Naive B cell (primary cell): ENCODE data around the gene DNAJC7. TPM values are rescaled to one million over a fixed set of nuclear protein-coding genes. Genes with fewer than 3 reads are reported as not detected.

ENCODE experiments used
- ATAC-seq, 2 donors: fragments of 150-1000 bp; cut with Tn5 transposase; 2 replicates each; pipeline ENCODE4 v1.10.0; 2021; ENCODE audit warnings: low read depth in 2 of 2, mild to moderate bottlenecking in 2 of 2, moderate library complexity in 2 of 2
- DNase-seq: peaks from one replicate; pipeline ENCODE4 v3.0.0; 2022
- H3K27ac Mint-ChIP-seq, 6 donors: one replicate each; pipeline ENCODE4 v1.8.0; 2020 to 2022; ENCODE audit warnings: mild to moderate bottlenecking in 6 of 6, mixed read lengths in 6 of 6, moderate library complexity in 5 of 6, inconsistent platforms in 2 of 6
- H3K27me3 Mint-ChIP-seq, 3 donors: one replicate each; pipeline ENCODE4 v1.8.0; 2021 to 2022; ENCODE audit warnings: mixed read lengths in 3 of 3, mild to moderate bottlenecking in 1 of 3
- H3K36me3 Mint-ChIP-seq, 2 donors: one replicate each; pipeline ENCODE4 v1.8.0; 2020 to 2022; ENCODE audit warnings: mixed read lengths in 2 of 2, inconsistent platforms in 1 of 2, mild to moderate bottlenecking in 1 of 2
- H3K4me1 Mint-ChIP-seq, 3 donors: one replicate each; pipeline ENCODE4 v1.8.0; 2020 to 2022; ENCODE audit warnings: mixed read lengths in 3 of 3, inconsistent platforms in 1 of 3, mild to moderate bottlenecking in 1 of 3, moderate library complexity in 1 of 3
- H3K4me3 Mint-ChIP-seq, 8 donors: one replicate each; pipeline ENCODE4 v1.8.0; 2020 to 2022; ENCODE audit warnings: mild to moderate bottlenecking in 8 of 8, mixed read lengths in 8 of 8, moderate library complexity in 8 of 8, inconsistent platforms in 2 of 8
- H3K9me3 Mint-ChIP-seq, 7 donors: one replicate each; pipeline ENCODE4 v1.8.0; 2020 to 2022; ENCODE audit warnings: mixed read lengths in 7 of 7, mild to moderate bottlenecking in 5 of 7, inconsistent platforms in 2 of 7, moderate library complexity in 1 of 7
- polyA plus RNA-seq, 6 donors: library from polyadenylated mRNA; unstranded; fragments of 300-500 nt; fragmentation: Illumina TruSeq; gene quantifications; one replicate each; pipeline ENCODE4 v1.2.3, GENCODE V29; 2021; ENCODE audit warnings: low read depth in 6 of 6

The DNAJC7 gene
- 10 to 100 TPM; 33.4 to 98.0 (median 77.4) TPM for polyA plus RNA-seq

GRCh38 chr17:42016941-42017865 is at the start of gene DNAJC7:
TSS of gene DNAJC7 (minus strand) at chr17:42017439. CDS start at chr17:42017416, 23 bp downstream.
- DNase-seq (peak; percentile 88), ATAC-seq (peak; percentile 87 to 89)
- Mint-ChIP-seq H3K27me3 (no peaks in the 10 kb centered on the region), H3K4me1 (peaks cover 48 to 87% (median 66%) of the 10 kb centered on the region in 3 donors), H3K9me3 (peaks cover 0 to 1% (median 0%) of the 10 kb centered on the region in 7 donors), H3K4me3 (peak within 1 kb of the TSS; percentile 92 to 100 (median 98)), H3K27ac (peak within 1 kb of the TSS; percentile 97 to 100 (median 99)), H3K36me3 (peaks cover 0 to 12% of the 10 kb centered on the region in 2 donors)

GRCh38 chr17:42065201-42065600 is 48.0 kb upstream of the DNAJC7 start:
- Mint-ChIP-seq H3K27me3 (peaks cover 0 to 15% (median 1%) of the 10 kb centered on the region in 3 donors), H3K4me3 (no peak overlapping the region), H3K36me3 (no peaks in the 10 kb centered on the region), H3K9me3 (no peaks in the 10 kb centered on the region), H3K27ac (peak overlapping the region in 2 of 6 donors; percentile 12 to 77), H3K4me1 (peaks cover 14 to 29% (median 19%) of the 10 kb centered on the region in 3 donors)
- no peak for DNase-seq
- ATAC-seq, result no peak

GRCh38 chr17:42062681-42063080 is 45.4 kb upstream of the DNAJC7 start:
- Mint-ChIP-seq H3K9me3 (no peaks in the 10 kb centered on the region), H3K4me3 (peak overlapping the region in 2 of 8 donors; percentile 44 to 56), H3K36me3 (no peaks in the 10 kb centered on the region), H3K4me1 (peaks cover 14 to 29% (median 19%) of the 10 kb centered on the region in 3 donors), H3K27me3 (peaks cover 0 to 5% (median 4%) of the 10 kb centered on the region in 3 donors), H3K27ac (peak overlapping the region in 2 of 6 donors; percentile 44 to 56)
- ATAC-seq (no peak), DNase-seq (no peak)

- Mint-ChIP-seq H3K27ac (peak overlapping the region in 2 of 6 donors; percentile 44 to 69), H3K36me3 (no peaks in the 10 kb centered on the region), H3K9me3 (peaks cover 0 to 1% (median 0%) of the 10 kb centered on the region in 7 donors), H3K4me3 (peak overlapping the region in 1 of 8 donors; percentile 44), H3K27me3 (peaks cover 0 to 5% (median 4%) of the 10 kb centered on the region in 3 donors), H3K4me1 (peaks cover 11 to 25% (median 14%) of the 10 kb centered on the region in 3 donors)
- ATAC-seq, result no peak
- DNase-seq, result no peak
These were observed 44.6 kb upstream of the DNAJC7 start for GRCh38 chr17:42061646-42062487.

- DNase-seq (no peak), ATAC-seq (no peak)
- peaks cover 11 to 24% (median 14%) of the 10 kb centered on the region in 3 donors for H3K4me1 Mint-ChIP-seq
- H3K27ac Mint-ChIP-seq, result peak overlapping the region in 1 of 6 donors; percentile 80
- peaks cover 4 to 8% (median 4%) of the 10 kb centered on the region in 3 donors for H3K27me3 Mint-ChIP-seq
- no peaks in the 10 kb centered on the region for H3K36me3 Mint-ChIP-seq
- H3K4me3 Mint-ChIP-seq, result no peak overlapping the region
- H3K9me3 Mint-ChIP-seq, result peaks cover 0 to 8% (median 0%) of the 10 kb centered on the region in 7 donors
These were observed 43.0 kb upstream of the DNAJC7 start for GRCh38 chr17:42060231-42060630.

- H3K36me3 Mint-ChIP-seq, result no peaks in the 10 kb centered on the region
- peaks cover 0 to 8% (median 0%) of the 10 kb centered on the region in 7 donors for H3K9me3 Mint-ChIP-seq
- no peak overlapping the region for H3K27ac Mint-ChIP-seq
- ATAC-seq (no peak), DNase-seq (no peak)
- H3K27me3 Mint-ChIP-seq, result peaks cover 4 to 12% (median 8%) of the 10 kb centered on the region in 3 donors
- no peak overlapping the region for H3K4me3 Mint-ChIP-seq
- peaks cover 11 to 19% (median 14%) of the 10 kb centered on the region in 3 donors for H3K4me1 Mint-ChIP-seq
These were observed 42.6 kb upstream of the DNAJC7 start for GRCh38 chr17:42059815-42060214.

GRCh38 chr17:42058063-42058462 is 40.8 kb upstream of the DNAJC7 start:
- peaks cover 0 to 2% (median 2%) of the 10 kb centered on the region in 3 donors for H3K4me1 Mint-ChIP-seq
- DNase-seq, result no peak
- peaks cover 0 to 8% (median 0%) of the 10 kb centered on the region in 7 donors for H3K9me3 Mint-ChIP-seq
- no peak for ATAC-seq
- no peak overlapping the region for H3K27ac Mint-ChIP-seq
- no peaks in the 10 kb centered on the region for H3K36me3 Mint-ChIP-seq
- no peak overlapping the region for H3K4me3 Mint-ChIP-seq
- H3K27me3 Mint-ChIP-seq, result peaks cover 4 to 24% (median 22%) of the 10 kb centered on the region in 3 donors

GRCh38 chr17:42056635-42057034 is 39.4 kb upstream of the DNAJC7 start:
- H3K4me3 Mint-ChIP-seq, result no peak overlapping the region
- H3K27me3 Mint-ChIP-seq, result peaks cover 15 to 38% (median 36%) of the 10 kb centered on the region in 3 donors
- ATAC-seq (no peak), DNase-seq (no peak)
- no peaks in the 10 kb centered on the region for H3K36me3 Mint-ChIP-seq
- peak overlapping the region in 1 of 6 donors; percentile 69 for H3K27ac Mint-ChIP-seq
- H3K4me1 Mint-ChIP-seq, result no peaks in the 10 kb centered on the region
- peaks cover 0 to 8% (median 0%) of the 10 kb centered on the region in 7 donors for H3K9me3 Mint-ChIP-seq

GRCh38 chr17:42055496-42055895 is 38.3 kb upstream of the DNAJC7 start:
- ATAC-seq, result no peak
- H3K27ac Mint-ChIP-seq, result no peak overlapping the region
- H3K4me3 Mint-ChIP-seq, result no peak overlapping the region
- peaks cover 6 to 7% (median 6%) of the 10 kb centered on the region in 3 donors for H3K4me1 Mint-ChIP-seq
- peaks cover 18 to 48% (median 37%) of the 10 kb centered on the region in 3 donors for H3K27me3 Mint-ChIP-seq
- no peaks in the 10 kb centered on the region for H3K36me3 Mint-ChIP-seq
- no peak for DNase-seq
- peaks cover 0 to 8% (median 0%) of the 10 kb centered on the region in 7 donors for H3K9me3 Mint-ChIP-seq

GRCh38 chr17:42055027-42055426 is 37.8 kb upstream of the DNAJC7 start:
- Mint-ChIP-seq H3K4me3 (peak overlapping the region in 1 of 8 donors; percentile 10), H3K4me1 (peaks cover 6 to 7% (median 6%) of the 10 kb centered on the region in 3 donors), H3K36me3 (no peaks in the 10 kb centered on the region), H3K9me3 (peaks cover 0 to 8% (median 0%) of the 10 kb centered on the region in 7 donors), H3K27me3 (peaks cover 15 to 48% (median 37%) of the 10 kb centered on the region in 3 donors), H3K27ac (peak overlapping the region in 1 of 6 donors; percentile 4)
- no peak for ATAC-seq
- no peak for DNase-seq

GRCh38 chr17:42053731-42054500 is 36.7 kb upstream of the DNAJC7 start:
- DNase-seq (no peak), ATAC-seq (no peak)
- no peak overlapping the region for H3K4me3 Mint-ChIP-seq
- H3K36me3 Mint-ChIP-seq, result no peaks in the 10 kb centered on the region
- H3K27me3 Mint-ChIP-seq, result peaks cover 13 to 53% (median 43%) of the 10 kb centered on the region in 3 donors
- H3K9me3 Mint-ChIP-seq, result peaks cover 0 to 8% (median 0%) of the 10 kb centered on the region in 7 donors
- H3K27ac Mint-ChIP-seq, result no peak overlapping the region
- H3K4me1 Mint-ChIP-seq, result peaks cover 7 to 10% (median 10%) of the 10 kb centered on the region in 3 donors

GRCh38 chr17:42052346-42052877 is 35.2 kb upstream of the DNAJC7 start:
- Mint-ChIP-seq H3K27me3 (peaks cover 13 to 60% (median 52%) of the 10 kb centered on the region in 3 donors), H3K9me3 (peaks cover 0 to 8% (median 0%) of the 10 kb centered on the region in 7 donors), H3K27ac (no peak overlapping the region), H3K36me3 (no peaks in the 10 kb centered on the region), H3K4me3 (peak overlapping the region in 2 of 8 donors; percentile 22 to 58), H3K4me1 (peaks cover 7 to 10% (median 10%) of the 10 kb centered on the region in 3 donors)
- no peak for DNase-seq
- ATAC-seq, result no peak
